NCI-H2227 treated with DMSO at 0.1 percent for 48 hours (cell line): Measurements from ENCODE around the gene TMEM184B.

Experiments
- DNase-seq: peaks from one replicate; lab custom pipeline; 2025; lab: John Stamatoyannopoulos, UW

Gene TMEM184B

DNA sequence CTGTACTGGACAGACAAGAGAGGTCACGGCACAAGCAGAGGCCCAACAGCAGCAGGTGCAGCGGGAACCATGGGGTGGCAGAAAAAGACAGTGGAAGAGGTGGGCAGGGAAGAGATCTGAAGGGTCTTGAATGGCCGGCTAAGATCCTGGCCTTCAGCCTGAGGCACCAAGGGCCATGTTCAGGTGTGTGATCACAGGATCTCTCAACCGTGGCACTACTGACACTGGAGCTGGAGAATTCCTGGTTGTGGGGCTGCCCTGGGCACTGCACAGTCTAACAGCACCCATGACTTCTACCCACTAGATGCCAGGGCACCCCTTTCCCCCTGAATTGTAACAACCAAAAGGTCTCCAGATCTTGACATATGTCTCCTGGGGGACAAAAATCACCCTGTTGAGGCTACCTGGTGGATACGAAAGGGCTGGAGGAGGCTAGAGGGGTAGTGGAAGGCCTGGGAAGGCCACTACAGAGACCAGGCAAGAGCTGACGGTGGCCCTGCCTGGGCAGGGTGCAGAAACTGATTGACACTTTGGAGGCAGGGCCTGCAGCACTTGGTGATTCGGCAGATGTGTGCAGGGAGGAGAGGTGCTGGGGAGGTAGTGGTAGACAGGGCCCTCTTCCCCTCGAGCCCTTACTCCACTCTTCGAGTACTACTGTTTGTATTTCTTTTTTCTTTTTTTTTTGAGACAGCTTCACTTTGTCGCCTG is 36.1 kb upstream of the TMEM184B start:
- DNase-seq, result no peak

DNA sequence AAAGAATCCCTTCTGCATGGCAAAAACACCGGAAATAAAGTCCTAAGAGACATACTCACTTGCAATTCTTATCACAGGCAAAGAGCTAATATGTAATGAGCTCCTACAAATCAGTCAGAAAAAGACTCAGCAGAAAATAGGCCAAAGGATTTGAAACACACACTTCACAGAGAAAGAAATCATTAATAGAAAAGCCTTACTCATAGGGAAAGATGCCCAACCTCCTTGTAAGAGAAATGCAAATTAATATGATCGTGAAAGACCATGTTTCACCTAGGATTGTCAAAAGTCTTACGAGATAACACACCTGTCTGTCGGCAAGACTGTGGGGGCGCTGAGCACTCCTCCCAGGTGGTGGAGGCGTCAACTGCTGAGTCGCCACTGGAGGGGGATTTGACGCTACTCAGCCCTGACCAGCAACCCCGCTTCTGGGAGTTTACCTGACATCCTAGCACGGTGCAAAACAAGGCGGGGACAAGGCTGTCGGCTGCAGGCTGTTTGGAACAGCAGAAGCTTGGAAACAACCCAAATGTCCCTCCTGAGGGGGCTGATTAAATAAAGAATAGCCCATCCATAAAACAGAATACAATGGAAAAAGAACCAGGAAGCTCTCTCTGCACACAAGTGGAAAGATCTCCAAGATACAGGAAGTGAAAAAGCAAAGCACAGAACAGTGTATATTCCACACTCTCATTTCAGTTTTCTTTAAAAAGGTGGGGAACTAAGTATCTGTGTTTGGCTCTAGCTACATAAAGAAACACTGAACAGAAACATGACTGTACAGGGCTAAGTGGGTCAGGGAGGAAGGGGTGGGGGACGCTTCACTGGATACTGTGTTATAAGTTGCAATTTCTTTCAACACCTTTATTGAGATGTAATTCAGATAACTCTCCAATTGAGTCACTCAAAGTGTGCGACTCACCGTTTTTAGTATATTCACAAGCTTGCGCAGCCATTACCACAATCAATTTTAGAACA is 33.0 kb upstream of the TMEM184B start:
- no peak for DNase-seq

DNA sequence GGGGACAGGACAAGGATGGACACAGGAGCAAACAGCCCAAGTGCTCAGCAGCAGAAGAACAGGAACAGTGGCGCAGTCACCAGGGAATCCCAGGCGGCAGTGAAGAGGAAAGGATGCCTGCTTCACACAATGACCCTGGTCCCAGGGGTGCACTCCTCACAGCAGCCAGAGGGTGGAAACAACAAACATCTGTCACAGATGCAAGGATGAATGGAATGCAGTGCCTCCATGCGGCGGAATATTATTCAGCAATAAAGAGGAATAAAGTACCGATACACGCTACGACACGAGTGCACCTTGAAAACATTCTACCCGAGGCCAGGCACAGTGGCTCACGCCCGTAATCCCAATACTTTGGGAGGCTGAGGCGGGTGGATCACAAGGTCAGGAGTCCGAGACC is 31.7 kb upstream of the TMEM184B start:
- DNase-seq, result no peak

DNA sequence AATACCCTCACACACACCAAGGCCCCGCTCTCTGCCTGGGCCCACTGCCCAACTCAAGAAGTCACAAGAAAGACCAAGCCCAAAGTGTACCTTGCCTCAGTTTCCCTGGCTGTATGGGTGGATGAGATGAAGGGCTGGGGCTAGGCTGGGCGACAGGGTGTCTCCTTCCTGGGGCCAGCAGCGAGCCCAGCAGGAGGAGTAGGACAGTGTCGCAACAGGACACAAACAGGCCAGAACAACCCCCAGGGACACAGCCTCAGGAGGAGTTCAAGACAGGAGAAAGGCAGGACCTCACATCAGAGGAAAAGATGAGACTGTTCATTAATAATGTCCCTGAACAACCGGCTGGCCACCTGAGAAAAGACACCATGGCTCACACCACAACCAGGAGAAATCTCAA is 31.2 kb upstream of the TMEM184B start:
- DNase-seq, result no peak

DNA sequence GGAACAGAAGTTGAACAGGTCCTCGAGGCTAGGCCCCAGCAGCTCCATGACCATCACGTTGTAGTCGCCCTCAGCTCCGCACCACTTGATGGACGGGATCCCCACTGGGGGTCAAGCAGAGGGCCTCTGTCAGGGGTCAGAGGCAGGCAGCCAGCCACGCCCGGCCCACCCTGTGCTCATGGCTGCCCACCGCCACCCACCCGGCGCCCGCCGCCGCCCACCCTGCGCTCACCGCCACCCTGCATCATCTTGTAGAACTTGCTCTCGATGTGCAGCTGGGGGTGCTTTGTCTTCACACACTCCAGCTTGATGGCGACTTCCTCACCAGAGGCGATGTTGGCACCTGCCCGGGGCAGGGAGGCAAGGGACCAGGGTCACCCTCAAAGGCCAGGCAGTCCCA is 30.1 kb upstream of the TMEM184B start:
- DNase-seq, result no peak

GRCh38 chr22:38300946-38301345 is 28.1 kb upstream of the TMEM184B start:
- DNase-seq, result no peak

DNA sequence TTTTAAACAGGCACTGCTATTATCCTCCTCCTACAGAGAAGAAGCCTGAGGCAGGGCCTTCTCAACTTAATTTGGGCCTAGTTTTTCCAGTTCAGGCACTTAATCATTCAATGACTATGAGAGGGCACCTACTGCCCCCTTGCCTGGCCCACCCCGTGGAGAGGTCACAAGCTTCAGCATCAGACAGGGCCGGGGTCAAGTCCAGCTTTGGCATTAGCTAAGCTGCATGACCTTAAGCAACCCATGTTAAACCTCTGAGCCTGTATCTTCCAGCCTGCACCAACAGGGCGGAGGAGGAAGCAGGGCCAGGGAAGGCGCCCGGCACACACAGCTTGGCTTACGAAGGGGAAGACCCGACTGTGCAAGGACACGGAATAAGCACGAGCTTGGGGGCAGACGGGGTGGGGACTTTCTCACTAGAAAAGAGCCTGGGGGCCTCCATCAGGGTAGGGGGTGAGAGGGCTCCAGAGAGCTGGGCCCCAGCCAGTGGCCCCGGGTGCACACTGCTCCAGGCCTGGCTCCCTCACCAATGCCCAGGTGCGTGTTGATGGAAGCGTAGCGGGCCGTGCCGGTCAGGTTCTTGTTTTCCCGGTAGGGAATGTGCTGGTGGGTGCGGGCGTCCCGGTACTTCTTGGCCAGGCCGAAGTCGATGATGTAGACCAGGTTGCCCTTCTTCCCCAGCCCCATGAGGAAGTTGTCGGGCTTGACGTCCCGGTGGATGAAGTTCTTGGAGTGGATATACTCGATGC is 27.6 kb upstream of the TMEM184B start:
- no peak for DNase-seq

- DNase-seq, result no peak
Measured at GRCh38 chr22:38299770-38300102, 26.9 kb upstream of the TMEM184B start.

DNA sequence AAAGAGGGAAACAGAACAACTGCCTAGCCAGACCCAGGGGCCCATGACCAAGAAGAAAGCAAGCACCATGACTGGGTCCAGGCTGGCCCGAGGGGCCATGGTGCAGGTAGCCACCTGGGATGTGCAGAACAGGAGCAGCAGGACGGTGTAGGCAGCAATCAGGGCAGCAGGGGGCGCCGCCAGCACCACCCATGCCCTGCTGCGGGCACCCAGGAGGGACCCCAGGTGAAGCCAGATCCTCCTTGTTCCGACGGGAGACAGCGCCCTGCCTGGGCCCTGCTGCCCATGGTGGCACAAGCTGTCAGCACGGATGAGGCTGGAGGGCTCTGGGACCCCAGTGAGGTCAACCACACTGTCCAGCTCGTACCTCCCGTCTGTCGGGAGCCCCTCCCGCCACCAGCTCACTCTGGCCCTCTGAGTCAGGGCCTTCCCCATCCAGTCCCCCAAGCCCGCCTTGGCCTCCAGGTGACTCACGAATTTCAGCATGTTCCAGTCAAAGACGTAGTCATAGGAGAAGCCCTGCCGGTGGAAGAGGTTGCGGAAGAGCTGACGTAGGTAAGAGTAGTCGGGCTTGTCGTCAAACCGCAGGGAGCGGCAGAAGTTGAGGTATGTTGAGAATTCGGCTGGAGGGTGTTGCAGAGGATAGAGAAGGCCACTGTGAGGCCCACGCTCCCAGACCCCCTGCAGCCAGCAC is 25.6 kb upstream of the TMEM184B start:
- DNase-seq, result no peak

DNA sequence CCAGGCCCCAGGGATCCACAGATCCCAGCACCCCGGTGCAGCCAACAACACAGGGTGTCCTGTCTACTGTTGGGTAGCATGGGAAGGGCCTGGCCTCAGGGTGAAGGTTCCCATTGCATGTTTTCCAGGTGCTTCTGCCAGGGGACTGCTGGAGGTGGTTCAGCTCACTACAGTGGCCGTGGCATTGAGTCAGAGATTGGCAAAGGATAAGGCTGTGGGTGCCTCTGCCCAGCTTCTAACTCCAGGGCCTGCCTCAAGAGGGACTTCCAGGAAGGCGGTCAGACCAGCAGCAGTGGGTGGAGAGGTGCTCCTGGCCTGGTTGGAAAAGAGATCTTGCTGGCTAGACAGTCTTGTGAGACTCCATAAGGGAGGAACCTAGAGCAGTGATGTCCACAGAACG is 23.6 kb upstream of the TMEM184B start:
- no peak for DNase-seq

DNA sequence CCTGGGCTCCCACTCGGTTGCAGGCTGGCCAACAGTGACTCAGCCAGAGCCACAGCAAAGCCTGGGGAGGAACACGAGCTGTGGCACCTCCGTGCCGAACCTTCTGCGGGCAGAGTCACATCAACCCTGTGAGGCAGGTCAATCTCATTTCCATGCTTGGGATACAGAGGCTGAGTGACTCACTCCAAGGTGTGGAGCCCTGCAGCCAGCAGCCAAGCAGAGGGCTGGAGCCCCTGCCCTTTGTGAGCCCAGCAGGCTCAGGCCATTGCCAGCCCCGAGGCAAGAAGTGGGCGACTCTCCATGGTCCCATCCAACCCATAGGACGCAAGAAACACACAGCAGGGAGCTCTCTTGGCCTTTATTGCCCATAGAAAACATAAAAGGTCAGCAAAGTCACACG is 23.1 kb upstream of the TMEM184B start:
- no peak for DNase-seq

- DNase-seq, result no peak
Measured at GRCh38 chr22:38295339-38295738, 22.5 kb upstream of the TMEM184B start.

- no peak for DNase-seq
Measured at GRCh38 chr22:38294193-38294592, 21.4 kb upstream of the TMEM184B start.

DNA sequence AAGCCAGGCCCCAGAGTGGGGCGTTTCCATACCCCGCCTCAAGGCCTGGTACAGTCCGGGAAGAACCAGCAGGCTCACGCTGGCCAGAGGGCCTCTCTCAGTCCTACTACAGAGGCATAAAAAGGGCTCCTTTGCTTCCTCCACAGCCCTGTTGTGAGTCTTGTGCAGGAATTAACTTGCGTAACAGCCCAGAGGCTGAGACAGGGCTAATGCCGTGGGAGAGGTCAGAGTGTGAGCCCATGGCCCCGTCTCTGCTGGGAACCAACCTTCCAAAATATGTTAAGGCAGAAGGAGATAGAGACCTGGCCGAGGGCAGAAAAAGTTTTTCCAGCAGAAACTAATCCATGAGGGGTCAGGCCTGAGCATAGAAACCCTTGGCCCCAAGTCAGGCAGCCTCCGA is 19.9 kb upstream of the TMEM184B start:
- DNase-seq, result no peak

- DNase-seq, result peak; percentile 9
Measured at GRCh38 chr22:38291201-38291777, 18.5 kb upstream of the TMEM184B start.

DNA sequence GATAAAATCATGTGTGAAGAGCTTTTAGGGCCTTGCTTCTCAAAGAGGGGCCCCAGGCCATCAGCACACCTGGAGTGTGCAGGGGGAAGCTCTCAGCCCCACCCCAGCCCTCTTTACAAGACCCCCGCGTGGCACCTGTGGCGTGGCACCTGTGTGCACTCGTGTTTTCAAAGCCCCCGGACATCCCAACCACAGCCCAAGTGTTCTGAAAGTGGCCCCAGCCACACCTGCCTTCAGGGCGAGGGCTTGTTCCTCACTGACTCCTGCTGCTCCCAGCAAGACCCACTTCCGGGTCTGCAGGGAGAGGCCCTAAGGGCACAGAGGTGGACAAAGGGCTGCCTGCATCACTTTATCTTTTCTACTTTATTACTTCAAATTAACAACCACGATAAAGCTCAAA is 17.5 kb upstream of the TMEM184B start:
- no peak for DNase-seq

GRCh38 chr22:38289583-38290082 is 16.8 kb upstream of the TMEM184B start:
- DNase-seq, result no peak

DNA sequence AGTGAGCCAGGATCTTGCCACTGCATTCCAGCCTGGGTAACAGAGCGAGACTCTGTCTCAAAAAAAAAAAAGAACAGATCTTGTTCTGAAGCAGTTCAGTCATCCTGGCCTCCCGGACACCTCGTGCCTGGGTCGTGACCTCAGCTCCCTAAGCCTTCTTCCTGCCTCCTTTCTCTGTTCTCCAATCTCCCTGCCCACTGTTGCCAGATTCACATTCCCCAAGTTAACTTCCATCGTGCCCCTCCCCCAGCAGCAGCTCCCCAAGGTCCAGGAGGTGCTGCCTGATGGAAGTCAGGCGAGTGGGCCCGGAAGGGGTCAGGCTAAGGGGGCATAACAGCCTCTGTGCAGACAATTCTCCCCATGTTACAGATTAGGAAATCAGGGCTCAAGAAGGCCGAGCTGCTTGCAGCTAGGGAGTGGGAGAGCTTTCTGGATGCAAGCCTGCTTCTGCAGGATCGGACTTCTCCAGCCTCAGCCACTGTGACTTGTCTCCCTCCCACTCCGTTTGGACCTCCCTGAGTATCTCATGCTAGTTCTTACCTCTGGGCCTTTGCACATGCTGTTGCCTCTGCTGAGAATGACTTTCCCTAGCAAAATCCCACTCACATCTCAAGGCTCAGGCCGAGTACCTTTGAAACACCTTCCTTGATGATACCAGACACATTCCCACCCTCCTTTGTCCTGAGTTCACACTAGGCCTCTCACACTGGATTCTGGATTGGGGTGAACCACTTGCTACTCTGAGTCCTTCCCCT is 14.3 kb upstream of the TMEM184B start:
- no peak for DNase-seq

- DNase-seq, result no peak
Measured at GRCh38 chr22:38285018-38285417, 12.2 kb upstream of the TMEM184B start.

DNA sequence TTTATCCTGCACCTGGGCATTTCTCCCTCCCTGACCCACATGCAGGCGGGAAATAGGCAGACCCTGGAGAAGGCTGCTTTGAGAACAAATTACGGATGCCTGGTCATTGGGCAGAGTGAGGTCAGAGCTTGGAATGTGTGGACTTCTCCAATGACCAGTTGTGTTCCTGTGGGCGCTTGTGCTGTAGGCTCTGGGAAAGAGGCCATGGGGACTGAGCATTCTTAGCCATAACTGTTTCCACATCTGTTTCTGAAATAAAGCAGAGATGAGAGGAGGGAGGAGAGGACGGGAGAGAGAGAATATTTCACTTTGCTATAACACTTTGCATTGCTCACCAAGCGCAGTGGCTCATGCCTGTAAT is 11.2 kb upstream of the TMEM184B start:
- no peak for DNase-seq

- no peak for DNase-seq
Measured at GRCh38 chr22:38282397-38282796, 9.6 kb upstream of the TMEM184B start.
